AG09319 (cell line): ENCODE data around the gene FDX1.

ENCODE experiments used
- DNase-seq: peaks from one replicate; pipeline ENCODE4 v3.0.0-alpha.2; 2010; ENCODE audit warnings: low read depth; ENCODE audit errors: extremely low read depth
- TF ChIP-seq, protein P1 (sequence below): IDR thresholded peaks from 2 replicates; pipeline ENCODE4 v1.5.1; 2011; ENCODE audit warnings: low read depth, mild to moderate bottlenecking, inconsistent platforms, low read length, moderate library complexity

The FDX1 gene

DNA sequence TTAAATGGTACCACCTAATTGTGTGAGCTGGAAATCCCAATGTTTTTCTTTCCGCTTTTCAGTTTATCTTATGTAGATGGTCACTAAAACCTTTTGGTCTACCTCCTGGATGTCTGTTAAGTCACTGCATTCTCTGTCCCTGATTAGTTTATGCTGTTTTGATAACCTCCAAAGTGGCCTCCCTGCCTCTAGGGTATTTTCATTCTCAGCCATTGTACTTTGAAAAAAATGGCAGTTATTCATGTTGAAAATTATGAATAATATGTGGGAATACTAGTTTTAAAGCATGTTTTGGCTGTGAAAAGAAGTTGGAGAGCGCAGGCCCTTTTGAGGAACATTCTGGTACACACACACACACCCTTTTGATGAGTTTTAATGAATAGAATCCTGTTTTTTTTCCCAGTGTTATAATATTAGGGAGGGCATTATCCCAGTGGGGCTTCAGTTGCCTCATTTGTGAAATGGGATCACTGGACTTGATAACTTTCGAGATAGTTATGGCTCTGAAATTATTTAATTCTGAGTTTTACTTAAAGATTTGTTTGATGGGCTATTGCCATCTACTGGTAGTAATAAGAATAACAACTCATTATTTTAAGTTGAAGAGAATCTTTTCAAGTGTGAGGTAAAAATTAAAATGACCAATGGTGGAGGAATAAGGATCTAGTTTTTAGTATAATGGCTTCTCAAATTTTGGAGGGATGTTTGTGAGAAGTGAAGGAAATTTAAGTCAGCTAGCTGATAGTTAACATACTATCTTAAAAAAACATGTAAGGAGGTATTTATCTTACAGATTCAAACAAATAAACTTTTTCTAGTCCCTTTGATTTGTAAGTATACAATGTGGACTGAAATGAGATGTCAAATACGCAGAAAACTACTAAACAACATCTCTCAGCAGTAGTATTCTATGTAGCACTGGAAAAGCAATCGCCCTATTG lies 3.9 kb downstream of the FDX1 start:
- TF ChIP-seq, protein P1, sequence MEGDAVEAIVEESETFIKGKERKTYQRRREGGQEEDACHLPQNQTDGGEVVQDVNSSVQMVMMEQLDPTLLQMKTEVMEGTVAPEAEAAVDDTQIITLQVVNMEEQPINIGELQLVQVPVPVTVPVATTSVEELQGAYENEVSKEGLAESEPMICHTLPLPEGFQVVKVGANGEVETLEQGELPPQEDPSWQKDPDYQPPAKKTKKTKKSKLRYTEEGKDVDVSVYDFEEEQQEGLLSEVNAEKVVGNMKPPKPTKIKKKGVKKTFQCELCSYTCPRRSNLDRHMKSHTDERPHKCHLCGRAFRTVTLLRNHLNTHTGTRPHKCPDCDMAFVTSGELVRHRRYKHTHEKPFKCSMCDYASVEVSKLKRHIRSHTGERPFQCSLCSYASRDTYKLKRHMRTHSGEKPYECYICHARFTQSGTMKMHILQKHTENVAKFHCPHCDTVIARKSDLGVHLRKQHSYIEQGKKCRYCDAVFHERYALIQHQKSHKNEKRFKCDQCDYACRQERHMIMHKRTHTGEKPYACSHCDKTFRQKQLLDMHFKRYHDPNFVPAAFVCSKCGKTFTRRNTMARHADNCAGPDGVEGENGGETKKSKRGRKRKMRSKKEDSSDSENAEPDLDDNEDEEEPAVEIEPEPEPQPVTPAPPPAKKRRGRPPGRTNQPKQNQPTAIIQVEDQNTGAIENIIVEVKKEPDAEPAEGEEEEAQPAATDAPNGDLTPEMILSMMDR = peak; percentile 45

DNA sequence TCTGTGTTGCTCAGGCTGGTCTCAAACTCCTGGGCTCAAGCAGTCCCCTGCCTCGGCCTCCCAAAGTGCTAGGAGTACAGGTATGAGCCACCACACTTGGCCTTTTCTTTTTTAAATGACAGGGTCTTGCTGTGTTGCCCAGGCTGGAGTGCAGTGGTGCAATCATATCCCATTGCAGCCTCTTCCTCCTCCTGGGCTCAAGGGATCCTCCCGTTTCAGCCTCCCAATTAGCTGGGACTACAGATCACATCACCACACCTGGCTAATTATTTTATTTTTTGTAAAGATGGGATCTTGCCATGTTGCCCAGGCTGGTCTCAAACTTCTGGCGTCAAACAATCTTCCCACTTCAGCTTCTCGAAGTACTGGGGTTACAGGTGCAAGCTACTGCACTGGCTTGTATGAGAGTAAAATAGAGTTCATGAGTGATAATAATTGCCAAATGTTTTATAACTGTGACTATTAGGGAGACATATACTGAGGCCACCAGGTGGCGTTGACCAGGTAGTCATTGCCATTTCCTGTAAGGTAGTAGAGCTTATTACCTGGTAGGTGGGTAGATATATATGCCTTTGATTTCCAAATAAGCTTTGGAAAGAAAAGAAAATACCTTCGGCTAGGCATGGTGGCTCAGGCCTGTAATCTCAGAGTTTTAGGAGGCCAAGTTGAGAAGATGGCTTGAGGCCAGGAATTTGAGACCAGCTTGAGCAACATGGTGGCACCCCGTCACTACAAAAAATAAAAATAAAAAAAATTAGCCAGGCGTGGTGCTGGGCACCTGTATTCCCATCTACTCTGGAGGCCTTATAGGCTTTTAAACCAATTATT lies 5.4 kb downstream of the FDX1 start:
- TF ChIP-seq, protein P1 = peak; percentile 4
- no peak for DNase-seq

More for the DNA sequence above, 3.9 kb downstream of the FDX1 start:
- no peak for DNase-seq

DNA sequence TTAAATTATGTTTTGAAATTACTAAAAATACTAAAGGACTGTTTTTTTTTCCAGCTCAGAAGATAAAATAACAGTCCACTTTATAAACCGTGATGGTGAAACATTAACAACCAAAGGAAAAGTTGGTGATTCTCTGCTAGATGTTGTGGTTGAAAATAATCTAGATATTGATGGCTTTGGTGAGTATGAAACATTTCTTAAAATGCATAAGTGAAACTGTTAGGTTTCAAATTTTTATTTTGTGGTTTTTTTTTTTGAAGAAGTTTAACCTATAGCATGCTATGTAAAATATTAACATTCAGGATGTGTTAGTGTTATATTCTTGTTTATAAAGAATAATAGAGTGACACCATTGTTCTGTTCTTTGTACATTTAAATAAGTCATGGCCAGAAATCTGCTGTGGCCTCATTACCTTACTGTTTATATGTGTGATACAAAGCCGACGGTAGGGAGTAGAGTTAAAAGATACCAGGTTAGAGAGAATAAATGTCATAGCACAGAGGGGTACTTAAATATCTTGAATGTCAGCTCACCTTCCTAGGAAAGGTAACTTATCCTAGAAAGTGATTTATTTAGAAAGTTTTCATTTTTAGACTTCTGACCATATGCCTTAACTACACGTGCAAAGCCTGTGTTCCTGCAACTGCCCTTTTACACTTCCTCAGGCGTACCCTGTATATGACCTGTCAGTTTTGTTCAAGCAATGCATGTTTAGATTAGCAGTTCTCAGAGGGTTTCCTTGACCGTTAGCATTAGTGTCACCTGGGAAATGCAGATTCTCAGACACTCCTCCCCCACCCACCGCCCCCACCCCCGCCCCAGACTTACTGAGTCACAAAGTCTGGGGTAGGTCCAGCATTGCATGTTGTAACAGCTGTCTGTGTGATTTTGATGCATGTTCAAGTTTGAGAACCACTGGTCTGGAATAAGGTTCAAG lies 6.3 kb downstream of the FDX1 start:
- no peak for DNase-seq
- TF ChIP-seq, protein P1 = no peak

DNA sequence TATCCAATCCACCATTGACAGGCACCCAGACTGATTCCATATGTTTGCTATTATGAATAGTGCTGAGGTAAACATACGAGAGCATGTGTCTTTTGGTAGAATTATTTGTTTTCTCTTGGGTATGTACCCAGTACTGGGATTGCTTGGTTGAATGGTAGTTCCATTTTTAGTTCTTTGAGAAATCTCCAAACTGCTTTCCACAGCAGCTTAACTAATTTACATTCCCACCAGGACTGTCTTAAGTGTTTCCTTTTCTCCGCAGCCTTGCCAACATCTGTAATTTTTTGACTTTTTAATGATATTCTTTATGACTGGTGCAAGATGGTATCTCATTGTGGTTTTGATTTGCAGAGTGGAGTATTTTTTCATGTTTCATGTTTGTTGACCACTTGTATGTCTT lies 8.3 kb downstream of the FDX1 start:
- TF ChIP-seq, protein P1 = no peak
- DNase-seq = no peak

DNA sequence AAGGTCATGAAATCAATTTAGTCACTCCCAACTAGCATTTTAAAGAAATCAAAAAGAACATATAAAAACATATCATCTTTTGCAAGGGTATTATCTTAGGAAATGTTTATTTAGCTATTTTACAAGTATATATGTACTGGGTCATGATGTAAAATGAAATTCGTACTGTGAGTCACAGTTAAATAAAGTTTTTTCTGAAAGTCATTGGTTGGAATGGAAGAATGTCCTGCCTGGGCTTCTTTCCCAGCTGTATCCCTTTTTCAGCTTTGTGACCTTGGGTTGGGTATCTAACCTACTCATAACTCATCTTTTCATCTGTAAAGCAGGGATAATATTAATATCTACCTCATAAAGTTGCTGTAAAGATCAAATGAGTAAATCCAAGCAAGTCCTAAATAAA lies 15.7 kb downstream of the FDX1 start:
- DNase-seq = no peak
- TF ChIP-seq, protein P1 = no peak

DNA sequence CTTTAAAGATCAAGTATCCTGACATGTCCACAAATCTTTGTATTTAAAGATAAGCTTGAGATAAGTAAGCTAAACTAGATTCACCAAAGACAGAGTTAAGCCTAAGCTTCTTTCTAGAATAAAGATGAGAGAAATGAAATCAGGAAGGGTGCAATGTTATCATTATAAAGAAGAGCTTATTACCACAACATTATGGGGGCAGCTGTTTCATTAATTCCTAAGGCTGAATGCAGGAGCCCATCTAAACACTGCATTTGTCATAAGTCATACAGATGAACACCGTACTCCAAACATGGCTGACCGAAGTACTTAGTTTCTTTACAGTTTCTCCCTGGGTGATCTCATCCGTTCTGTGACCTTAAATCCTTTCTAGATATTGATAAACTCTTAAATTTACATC lies 16.3 kb downstream of the FDX1 start:
- TF ChIP-seq, protein P1 = no peak
- DNase-seq = no peak
